Measurements from ENCODE around the gene TIGD2.

TIGD2 gene

DNA sequence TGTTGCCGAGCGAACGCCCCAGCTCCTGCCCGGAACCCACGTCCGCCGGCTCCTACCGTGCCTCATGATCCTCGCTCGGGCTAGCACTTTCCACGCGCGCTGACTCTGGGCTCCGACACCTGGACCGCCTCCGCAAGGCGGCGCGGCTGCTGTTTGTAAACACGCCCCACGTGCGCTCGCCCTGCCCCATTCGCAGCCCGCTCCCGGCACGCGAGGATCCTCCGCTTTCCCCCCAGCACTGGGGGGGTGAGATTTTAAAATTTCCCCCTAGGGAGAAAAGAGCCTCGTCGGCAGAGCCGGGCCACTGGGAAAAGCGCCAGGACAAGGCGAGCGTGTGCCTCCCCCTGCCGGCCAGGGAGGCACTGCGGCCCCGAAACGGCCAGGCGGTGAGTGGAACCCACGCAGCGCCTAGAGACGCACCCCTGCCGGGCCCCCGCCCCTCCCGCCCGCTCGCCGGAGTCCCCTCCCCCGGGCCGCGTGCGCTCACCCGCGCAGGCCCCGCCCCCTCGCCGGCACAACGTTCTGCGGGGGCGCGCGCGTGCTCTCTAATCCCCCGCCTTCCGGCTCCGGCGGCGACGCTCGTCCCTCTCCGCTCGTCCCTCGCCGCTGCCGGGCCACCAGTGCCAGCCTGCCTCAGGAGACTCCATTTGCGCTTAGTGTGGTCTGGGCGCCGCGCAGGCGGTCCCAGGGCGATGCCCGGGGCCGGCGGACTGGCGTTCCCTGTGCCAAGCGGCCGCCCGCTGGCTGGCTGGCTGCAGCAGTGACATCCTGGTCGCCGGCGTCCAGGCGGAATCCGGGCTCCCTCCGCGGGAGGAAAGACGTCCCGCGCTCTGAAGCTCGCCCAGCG is at the start of gene TIGD2:
TIGD2 (plus strand) TSS at position 548 of the 847 bp plus-strand sequence. CDS start 1,442 bp downstream, outside the sequence.
- peak; percentile 88 for DNase-seq (ENCODE audit: low spot score)

- DNase-seq (ENCODE audit: low spot score) = no peak
Observed at GRCh38 chr4:89064848-89065247, 46.5 kb upstream of the TIGD2 start.

GRCh38 chr4:89067417-89067816 is 43.9 kb upstream of the TIGD2 start:
- DNase-seq (ENCODE audit: low spot score) = no peak

DNA sequence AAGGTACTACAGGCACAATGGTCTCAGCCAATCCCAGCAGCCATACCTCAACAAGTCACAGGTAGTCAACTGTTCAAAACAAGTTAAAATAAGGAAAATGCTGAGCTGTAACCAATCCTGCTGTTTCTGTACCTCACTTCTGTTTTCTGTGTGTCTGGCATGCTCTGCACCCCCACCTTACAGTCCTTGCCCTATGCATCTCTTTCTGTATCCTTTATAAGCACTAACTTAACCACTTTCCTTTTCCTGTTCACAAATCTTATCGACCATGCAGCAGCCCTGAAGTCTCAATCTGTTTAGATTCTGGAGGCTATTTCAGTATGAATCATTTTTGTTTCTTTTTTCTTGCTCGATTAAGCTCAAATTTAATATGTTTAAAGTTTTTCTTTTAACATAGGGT is 41.9 kb upstream of the TIGD2 start:
- DNase-seq (ENCODE audit: low spot score) = no peak

- DNase-seq (ENCODE audit: low spot score) = no peak
Observed at GRCh38 chr4:89070041-89070440, 41.3 kb upstream of the TIGD2 start.

- DNase-seq (ENCODE audit: low spot score) = no peak
Observed at GRCh38 chr4:89071311-89071710, 40.0 kb upstream of the TIGD2 start.

DNA sequence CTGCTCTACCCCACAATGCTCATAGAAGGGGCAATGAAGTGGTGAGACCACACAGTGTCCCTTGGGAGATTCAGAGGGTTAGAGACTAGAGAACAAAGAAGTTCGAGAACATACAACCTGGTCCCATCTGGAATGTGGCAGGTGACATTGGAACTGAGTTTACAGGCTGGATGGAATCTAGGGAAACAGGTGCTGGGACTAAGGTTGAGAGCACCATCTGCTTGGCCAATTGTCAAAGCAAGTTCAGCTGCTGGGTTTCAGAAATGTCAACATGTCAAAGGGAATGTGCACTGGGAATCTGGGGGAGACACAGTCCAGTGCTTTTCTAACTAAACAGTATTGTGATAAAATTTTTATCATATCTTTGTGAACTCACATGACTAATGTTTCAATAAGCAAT is 38.4 kb upstream of the TIGD2 start:
- no peak for DNase-seq (ENCODE audit: low spot score)

DNA sequence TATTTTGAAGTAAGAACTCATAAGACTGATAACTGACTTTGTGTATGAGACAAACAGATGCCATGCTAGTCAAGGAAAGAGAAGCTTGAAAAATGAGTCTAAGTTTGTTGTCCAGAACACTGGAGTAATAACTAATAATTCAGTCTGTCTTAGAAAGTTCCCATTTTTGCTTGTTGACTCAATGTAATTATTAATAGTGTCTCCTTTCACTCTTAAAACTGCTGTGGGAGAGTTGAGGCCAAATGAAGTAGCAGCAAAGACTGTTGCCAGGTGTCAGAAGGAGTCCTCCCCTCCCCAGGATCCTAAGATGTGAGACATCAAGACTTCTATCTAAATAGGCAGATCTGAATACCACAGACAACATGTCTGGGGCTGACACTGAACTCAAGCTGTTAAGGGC is 33.6 kb upstream of the TIGD2 start:
- DNase-seq (ENCODE audit: low spot score) = no peak

DNA sequence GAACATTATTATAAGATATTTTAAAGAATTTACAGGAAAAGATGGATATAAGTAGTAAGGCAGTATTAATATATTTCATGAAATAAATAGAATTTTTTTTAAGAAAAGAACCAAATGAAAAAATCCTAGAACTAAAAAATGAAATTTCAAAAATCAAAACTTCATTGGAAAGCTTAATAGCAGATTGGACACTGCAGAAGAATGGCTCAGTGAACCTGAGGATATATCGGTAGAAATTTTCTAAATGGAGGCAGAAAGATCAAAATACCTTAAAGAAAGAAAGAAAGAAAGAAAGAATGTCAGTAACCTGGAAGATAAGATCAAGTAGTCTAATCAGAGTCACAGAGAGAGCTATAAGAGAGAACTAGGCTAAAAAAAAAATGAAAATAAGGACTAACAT is 33.0 kb upstream of the TIGD2 start:
- no peak for DNase-seq (ENCODE audit: low spot score)

DNA sequence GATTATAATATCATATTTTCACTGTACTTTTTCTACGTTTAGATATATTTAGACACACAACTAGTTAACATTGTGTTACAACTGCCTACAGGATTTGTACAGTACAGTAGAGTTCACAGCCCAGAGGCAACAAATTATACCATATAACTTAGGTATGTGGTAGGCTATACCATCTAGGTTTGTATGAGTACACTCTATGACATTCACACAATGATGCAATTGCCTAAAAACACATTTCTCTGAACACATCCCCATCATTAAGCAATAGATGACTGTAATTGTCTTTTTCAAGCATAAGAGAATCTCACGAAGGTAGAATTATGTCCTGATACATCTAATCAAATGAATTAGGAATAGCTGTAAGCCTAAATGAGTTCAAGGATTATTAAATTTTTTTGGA is 12.3 kb upstream of the TIGD2 start:
- no peak for DNase-seq (ENCODE audit: low spot score)

- no peak for DNase-seq (ENCODE audit: low spot score)
Observed at GRCh38 chr4:89099471-89099870, 11.9 kb upstream of the TIGD2 start.

DNA sequence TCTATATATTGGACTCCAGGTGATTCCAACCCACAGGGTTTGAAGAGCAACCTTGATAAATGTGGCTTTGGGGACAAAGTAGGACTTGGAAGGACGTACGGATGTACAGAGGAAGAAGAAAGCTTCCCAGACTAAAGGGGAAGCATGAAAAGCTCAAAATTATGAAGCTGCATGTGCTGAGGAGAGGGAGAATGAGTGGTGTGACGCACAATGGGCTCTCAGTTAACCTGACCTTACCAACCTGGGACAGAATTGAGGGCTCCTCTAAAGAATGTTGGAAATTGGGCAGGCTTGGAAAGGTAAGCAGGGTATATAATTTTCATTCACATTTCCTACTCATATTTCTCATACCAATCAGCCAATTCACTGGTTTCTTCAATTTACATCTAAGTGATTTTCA is 10.5 kb upstream of the TIGD2 start:
- DNase-seq (ENCODE audit: low spot score) = no peak

DNA sequence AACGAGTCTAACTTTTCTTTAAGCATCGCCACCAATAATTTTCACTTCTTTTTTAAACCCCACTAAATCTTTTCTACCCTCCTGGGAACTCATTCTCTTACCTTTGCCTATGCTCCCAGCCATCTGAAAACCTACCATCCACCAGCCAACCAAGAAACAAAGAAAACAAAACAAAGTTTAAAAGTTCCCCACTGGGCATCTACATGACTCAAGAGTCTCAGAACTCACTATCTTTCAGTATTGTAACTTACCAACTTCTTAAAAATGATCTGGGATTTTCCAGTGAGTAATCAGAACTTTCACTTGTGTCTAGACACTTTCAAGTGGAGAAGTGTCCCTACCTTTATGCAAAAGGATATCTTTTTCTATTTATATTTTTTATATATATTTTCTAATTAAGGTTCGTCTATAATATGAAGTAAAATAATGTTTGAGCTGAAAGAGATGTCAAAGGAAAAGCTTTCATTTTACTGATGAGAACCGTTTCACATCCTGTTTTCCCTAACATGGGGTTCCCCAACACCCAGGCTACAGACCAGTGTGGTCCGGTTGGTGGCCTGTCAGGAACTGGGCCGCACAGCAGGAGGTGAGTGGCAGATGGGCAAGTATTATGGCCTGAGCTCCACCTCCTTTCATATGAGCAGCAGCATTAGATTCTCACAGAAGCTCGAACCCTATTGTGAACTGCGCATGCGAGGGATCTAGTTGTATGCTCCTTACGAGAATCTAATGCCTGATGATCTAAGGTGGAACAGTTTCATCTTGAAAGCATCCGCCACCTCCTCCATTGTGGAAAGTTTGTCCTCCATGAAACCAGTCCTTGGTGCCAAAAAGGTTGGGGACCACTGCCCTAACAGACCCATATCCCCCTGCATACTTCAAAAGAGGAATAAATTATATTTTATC is 9.8 kb upstream of the TIGD2 start:
- DNase-seq (ENCODE audit: low spot score) = peak; percentile 20

DNA sequence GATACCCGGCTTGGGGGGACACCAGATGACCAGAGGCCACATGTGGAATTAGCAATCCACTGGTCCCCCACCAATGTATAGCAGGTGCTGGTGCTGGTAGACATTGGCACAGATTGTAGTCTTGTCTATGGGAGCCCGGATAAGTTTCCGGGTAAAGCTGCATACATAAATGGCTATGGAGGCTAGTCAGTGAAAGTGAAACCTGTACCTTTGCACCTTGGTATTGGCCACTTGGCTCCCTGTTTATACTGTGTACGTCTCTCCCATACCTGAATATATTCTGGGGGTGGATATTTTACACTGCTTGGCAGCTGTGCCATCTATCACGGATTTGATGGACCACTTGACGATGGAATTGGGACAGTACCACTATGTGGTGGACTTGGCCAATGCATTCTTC is 5.6 kb upstream of the TIGD2 start:
- DNase-seq (ENCODE audit: low spot score) = no peak

DNA sequence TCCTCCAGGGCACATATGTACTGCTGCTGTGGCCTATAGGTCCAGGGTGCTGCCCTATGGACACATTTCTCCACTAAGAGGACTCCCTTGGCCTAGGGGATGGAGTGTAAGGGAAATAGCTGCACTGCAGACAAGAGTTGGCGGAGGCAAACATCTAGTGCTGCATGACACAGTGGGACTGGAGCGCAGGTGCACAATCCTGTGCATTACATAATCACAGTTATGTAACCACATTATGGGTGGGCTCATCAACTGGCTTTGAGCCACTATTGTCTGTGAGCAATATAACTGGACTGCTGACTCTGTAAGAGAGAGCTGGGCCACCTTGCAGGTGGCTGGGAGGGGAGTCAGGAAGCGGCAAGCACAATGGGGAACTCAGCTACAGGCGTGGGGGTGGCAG is 3.2 kb upstream of the TIGD2 start:
- no peak for DNase-seq (ENCODE audit: low spot score)

GRCh38 chr4:89109841-89110540 is 1.3 kb upstream of the TIGD2 start:
- no peak for DNase-seq (ENCODE audit: low spot score)

DNA sequence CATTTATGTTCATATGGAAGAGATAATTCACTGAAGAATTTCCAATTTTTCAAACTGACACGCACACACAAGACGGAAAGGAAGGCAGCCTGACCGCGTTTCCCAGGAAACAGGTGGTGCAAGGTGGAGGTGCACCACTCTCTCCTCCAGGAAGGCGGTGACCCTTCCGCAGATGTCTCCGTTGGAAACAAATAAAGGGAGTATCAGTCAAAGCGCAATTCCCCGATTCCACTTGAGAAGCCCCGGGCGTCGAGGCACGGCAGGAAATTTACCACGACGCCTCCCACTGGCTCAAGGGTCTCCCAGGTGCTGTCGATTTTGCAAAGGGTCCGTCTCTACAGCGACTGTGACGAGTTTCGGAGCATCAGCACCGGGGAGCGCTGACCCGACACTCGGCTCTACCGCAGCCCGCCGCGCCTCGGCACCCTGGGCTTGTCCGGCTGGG is 770 bp upstream of the TIGD2 start:
- no peak for DNase-seq (ENCODE audit: low spot score)

GRCh38 chr4:89111833-89112563 is 665 bp downstream of the TIGD2 start:
- no peak for DNase-seq (ENCODE audit: low spot score)

DNA sequence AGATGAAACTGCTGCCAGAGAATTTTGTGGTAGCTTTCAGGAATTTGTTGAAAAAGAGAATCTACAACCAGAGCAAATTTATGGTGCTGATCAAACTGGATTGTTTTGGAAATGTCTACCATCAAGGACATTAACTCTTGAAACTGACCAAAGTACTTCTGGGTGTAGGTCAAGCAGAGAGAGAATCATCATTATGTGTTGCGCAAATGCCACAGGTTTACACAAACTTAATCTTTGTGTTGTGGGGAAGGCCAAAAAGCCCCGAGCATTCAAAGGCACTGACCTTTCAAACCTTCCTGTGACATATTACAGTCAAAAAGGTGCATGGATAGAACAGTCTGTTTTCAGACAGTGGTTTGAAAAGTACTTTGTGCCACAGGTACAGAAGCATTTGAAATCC is 2.1 kb downstream of the TIGD2 start:
- no peak for DNase-seq (ENCODE audit: low spot score)

DNA sequence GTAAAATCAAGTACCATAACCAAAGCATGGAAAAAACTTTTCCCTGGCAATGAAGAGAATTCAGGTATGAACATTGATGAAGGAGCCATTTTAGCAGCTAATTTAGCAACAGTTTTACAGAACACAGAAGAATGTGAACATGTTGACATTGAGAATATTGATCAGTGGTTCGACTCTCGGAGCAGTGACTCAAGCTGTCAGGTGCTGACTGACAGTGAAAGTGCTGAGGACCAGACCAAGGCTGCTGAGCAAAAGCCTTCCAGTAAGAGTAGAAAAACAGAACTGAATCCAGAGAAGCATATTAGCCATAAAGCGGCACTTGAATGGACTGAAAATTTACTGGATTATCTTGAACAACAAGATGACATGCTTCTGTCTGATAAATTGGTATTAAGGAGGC is 2.8 kb downstream of the TIGD2 start:
- DNase-seq (ENCODE audit: low spot score) = no peak

DNA sequence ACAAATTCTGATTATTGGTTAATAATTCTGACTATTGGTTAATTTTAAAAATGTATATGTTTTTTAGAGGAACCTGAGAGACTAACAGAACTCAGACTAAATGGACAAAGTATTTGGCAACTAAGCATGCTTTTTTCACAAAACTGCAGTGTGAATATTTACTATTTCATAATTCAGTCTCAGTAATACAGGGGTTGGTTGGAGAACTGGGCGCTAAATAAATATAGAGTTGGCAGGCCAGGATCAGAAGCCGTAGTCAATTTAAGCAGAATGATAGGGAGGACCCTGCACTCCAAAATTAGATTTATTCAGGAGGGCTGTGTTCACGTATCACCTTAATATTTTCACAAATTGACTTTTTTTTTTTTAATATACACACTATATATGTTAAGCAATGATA is 5.8 kb downstream of the TIGD2 start:
- no peak for DNase-seq (ENCODE audit: low spot score)

- DNase-seq (ENCODE audit: low spot score) = no peak
Observed at GRCh38 chr4:89119166-89119565, 7.8 kb downstream of the TIGD2 start.

All from CD4-positive, alpha-beta T cell treated with Interleukin-2 at 100 ng/mL for 4 hours (primary cell).